Gastroesophageal sphincter (tissue), 3 donors: ENCODE measurements around the gene PCDH9.

Experiments
- EP300 ChIP-seq: sonication (generic); formaldehyde crosslinking; IDR thresholded peaks from one replicate; pipeline ENCODE4 v1.6.1; 2017; ENCODE audit warnings: antibody characterized with exemption, mild to moderate bottlenecking
- POLR2A ChIP-seq, 2 donors: fragments of 450-650 bp; IDR thresholded peaks; one replicate each; pipeline ENCODE4 v1.6.1; 2017; ENCODE audit warnings: antibody characterized with exemption in 2 of 2, mild to moderate bottlenecking in 2 of 2, moderate library complexity in 1 of 2
- POLR2AphosphoS5 ChIP-seq: sonication (generic); formaldehyde crosslinking; IDR thresholded peaks from one replicate; pipeline ENCODE4 v1.6.1; 2017; ENCODE audit warnings: antibody characterized with exemption
- TF ChIP-seq, protein P1 (sequence below), 4 experiments: fragments of 200-600 bp in 2 of 4; fragments of 450-650 bp in 2 of 4; sonication (generic) in 1 of 4; IDR thresholded peaks; one replicate each; pipeline ENCODE4 v1.5.1; 2017 to 2019; ENCODE audit warnings: antibody characterized with exemption in 4 of 4, mild to moderate bottlenecking in 2 of 4, moderate library complexity in 2 of 4

DNA sequence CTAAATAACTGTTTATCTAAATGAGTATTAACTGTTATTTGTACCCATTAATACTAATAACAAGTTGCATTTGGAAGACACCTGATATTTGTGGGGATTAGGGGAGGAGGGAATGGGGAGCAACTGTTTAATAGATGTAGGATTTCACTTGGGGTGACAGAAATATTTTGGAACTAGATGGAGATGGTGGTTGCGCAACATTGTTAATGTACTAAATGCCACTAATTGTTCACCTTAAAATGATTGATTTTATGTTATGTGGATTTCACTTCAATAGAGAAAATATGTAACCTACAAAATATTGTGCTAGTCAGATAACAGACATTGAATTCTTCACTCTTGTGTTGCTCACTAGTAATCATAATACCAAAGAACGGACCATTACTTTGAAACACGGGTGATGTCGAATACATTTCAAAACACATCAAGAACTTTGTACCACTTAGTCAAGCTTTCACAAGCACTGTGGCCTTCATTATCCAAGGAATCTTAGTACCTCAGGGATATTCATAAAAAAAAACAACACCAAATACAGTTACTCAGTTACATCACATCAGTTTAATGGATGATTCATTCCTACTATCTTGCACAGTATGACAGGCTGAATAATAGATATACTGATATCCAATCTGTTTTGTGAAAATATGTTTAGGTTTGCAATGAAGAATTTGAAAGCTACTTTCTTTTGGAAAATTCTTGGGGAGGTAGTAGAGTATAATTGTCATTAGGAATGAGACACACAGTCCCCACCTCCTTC, 721.8 kb downstream of the PCDH9 start:
- TF ChIP-seq, protein P1, sequence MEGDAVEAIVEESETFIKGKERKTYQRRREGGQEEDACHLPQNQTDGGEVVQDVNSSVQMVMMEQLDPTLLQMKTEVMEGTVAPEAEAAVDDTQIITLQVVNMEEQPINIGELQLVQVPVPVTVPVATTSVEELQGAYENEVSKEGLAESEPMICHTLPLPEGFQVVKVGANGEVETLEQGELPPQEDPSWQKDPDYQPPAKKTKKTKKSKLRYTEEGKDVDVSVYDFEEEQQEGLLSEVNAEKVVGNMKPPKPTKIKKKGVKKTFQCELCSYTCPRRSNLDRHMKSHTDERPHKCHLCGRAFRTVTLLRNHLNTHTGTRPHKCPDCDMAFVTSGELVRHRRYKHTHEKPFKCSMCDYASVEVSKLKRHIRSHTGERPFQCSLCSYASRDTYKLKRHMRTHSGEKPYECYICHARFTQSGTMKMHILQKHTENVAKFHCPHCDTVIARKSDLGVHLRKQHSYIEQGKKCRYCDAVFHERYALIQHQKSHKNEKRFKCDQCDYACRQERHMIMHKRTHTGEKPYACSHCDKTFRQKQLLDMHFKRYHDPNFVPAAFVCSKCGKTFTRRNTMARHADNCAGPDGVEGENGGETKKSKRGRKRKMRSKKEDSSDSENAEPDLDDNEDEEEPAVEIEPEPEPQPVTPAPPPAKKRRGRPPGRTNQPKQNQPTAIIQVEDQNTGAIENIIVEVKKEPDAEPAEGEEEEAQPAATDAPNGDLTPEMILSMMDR (IDR thresholded peaks at IDR 0.05), result no peak
- TF ChIP-seq POLR2AphosphoS5 (no peak), POLR2A (IDR thresholded peaks at IDR 0.05) (no peak), EP300 (no peak)
